Panc1 (cell line): Measurements from ENCODE around the gene CKAP4.

Experiments used
- POLR2AphosphoS5 ChIP-seq: IDR thresholded peaks from 2 replicates; pipeline ENCODE4 v1.6.1; 2012; ENCODE audit warnings: mild to moderate bottlenecking, low read depth, low read length, moderate library complexity
- SIN3A ChIP-seq: IDR thresholded peaks from 2 replicates; pipeline ENCODE4 v1.6.1; 2012; ENCODE audit warnings: low read depth, mild to moderate bottlenecking, low read length, moderate library complexity, borderline replicate concordance; ENCODE audit not compliant: insufficient read depth
- TF ChIP-seq, protein P1 (sequence below): fragments of 450-650 bp; IDR thresholded peaks from 2 replicates; pipeline ENCODE4 v1.5.1; 2017; ENCODE audit warnings: mild to moderate bottlenecking

- TF ChIP-seq, protein P1, sequence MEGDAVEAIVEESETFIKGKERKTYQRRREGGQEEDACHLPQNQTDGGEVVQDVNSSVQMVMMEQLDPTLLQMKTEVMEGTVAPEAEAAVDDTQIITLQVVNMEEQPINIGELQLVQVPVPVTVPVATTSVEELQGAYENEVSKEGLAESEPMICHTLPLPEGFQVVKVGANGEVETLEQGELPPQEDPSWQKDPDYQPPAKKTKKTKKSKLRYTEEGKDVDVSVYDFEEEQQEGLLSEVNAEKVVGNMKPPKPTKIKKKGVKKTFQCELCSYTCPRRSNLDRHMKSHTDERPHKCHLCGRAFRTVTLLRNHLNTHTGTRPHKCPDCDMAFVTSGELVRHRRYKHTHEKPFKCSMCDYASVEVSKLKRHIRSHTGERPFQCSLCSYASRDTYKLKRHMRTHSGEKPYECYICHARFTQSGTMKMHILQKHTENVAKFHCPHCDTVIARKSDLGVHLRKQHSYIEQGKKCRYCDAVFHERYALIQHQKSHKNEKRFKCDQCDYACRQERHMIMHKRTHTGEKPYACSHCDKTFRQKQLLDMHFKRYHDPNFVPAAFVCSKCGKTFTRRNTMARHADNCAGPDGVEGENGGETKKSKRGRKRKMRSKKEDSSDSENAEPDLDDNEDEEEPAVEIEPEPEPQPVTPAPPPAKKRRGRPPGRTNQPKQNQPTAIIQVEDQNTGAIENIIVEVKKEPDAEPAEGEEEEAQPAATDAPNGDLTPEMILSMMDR: no peak
- TF ChIP-seq SIN3A: no peak
- no peak for TF ChIP-seq POLR2AphosphoS5
Measured at GRCh38 chr12:106290666-106291065, 42.8 kb upstream of the CKAP4 start.
